SK-N-MC (cell line): Measurements from ENCODE around the gene ADPRM.

ENCODE experiments used
- EZH2 ChIP-seq: fragments of 200-600 bp; sonication (generic); IDR thresholded peaks from one replicate; pipeline ENCODE4 v1.6.1; 2017; ENCODE audit warnings: antibody characterized with exemption
- FOXP2 ChIP-seq: optimal IDR thresholded peaks from 2 replicates; pipeline ENCODE3; 2011; ENCODE audit warnings: mild to moderate bottlenecking, moderate library complexity; ENCODE audit not compliant: insufficient read depth; ENCODE audit errors: extremely low read length, control extremely low read depth
- POLR2AphosphoS5 ChIP-seq: IDR thresholded peaks from 2 replicates; pipeline ENCODE4 v1.6.1; 2012; ENCODE audit warnings: mild to moderate bottlenecking, low read depth, low read length, borderline replicate concordance

DNA sequence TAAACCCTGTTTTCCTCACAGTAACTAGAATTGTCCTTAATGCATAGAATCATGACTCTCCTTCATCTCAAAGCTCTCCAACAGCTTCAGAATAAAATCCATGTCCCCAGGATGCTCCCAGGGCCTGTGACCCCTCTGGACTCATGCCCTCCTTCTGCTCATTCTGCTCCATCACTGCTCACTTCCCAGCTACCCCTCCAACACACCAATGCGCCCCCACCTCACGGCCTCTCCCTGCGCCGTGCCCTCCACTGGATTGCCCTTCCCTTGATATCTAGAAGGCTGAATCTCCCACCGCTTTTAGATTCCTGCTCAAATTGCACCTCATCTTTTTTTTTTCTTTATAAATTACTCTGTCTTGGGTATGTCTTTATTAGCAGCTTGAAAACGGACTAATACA lies 45.0 kb downstream of the ADPRM start:
- TF ChIP-seq EZH2: no peak
- no peak for TF ChIP-seq POLR2AphosphoS5
- no peak for TF ChIP-seq FOXP2
